GM21515 (cell line): Measurements from ENCODE around the gene PI4KA.

Source experiments
- ATAC-seq: cut with Tn5 transposase; IDR thresholded peaks from one replicate; pipeline ENCODE4 v1.9.1; 2021; ENCODE audit not compliant: unreplicated experiment

The PI4KA gene

GRCh38 chr22:20818471-20818870, 40.1 kb downstream of the PI4KA start:
- ATAC-seq, result no peak

- no peak for ATAC-seq
These were observed 42.1 kb downstream of the PI4KA start for GRCh38 chr22:20816559-20816958.

DNA sequence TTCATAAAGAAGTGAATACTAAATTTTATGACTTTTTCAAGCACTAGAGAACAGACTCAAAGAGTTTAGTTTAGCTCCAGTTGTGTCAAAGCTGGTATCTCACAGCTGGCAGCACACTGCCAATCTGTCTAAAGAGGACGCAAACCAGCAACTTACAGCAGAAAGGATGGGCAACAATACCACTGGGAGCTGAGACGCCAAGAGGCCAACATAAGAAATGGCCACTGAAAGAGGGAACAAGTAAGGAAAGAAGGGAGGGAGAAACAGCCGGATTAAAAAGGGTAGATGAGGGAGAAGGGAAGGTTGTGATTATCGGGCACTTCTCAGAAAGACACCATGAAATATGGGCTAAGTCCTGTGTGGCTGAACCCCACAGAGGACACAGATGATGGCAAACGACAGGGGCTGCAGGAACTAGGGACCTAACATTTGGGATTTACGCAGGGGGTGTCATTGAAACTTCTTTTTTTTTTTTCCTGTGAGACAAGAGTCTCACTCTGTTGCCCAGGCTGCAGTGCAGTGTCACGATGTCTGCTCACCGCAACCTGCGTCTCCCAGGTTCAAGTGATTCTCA, 43.0 kb downstream of the PI4KA start:
- ATAC-seq, result no peak

DNA sequence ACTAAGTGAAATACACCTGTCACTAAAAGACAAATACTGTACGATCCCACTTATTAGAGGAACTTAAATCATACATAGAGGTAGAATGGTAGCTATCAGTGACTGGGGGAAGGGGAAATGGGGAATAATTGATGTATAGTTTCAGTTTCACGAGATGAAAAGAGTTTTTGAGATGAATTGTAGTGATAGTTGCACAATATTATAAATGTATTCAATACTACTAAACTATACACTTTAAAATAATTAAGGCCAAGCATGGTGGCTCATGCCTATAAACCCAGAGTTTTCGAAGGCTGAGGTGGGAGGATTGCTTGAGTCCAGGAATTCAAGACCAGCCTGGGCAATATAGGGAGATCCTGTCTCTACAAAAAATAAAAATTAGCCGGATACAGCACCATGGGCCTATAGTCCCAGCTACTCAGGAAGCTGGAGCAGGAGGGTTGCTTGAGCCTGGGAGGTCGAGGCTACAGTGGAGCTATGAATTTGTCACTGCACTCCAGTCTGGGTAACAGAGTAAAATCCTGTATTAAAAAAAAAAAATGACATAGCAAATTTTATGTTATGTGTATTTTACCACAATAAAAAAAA, 44.3 kb downstream of the PI4KA start:
- ATAC-seq, result no peak

DNA sequence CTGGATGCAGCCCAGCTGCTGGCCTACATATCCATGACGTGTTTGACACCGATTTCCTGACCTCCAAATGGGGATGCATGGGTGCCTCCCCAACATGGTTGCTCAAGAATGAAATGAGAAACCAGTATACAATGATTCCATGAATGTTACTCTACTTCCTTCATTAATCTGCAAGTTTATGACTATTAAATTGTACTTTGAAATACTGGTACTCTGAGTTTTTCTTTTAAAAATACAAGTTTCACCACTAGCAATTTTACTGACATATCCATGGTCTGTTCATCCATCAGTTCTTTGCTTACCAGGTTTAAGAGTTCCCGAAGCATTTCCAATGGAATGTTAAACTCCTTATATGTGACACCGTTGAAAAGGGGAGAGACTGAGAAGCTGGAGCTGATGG, 45.6 kb downstream of the PI4KA start:
- no peak for ATAC-seq

DNA sequence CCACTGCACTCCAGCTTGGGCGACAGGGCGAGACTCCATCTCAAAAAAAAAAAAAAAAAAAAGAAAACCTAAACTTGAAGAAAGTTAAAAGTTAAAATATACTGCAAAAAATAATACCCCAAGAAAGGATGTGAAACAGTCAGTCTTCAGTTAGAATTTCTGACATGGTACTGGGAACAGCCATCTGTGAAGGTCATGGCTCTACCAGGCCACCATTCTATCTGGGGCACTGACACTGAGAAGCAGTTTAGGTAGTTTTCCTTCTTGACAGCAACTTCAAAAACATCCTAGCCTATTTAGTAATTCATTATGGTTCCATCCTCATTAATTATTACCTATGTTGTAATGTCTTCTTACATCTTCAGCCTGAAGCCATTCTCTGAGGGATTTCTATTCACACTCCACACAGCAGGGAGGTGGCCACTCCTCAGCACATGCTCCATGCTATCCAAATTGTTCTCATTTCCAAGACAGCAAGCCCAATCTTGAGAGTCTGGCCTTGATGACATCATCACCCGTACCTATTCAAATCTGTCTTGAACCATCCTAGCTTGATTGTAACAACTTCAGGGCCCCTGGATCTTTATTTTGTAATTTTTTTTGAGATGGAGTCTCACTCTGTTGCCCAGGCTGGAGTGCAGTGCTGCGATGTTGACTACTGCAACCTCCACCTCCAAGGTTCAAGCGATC, 46.5 kb downstream of the PI4KA start:
- no peak for ATAC-seq

DNA sequence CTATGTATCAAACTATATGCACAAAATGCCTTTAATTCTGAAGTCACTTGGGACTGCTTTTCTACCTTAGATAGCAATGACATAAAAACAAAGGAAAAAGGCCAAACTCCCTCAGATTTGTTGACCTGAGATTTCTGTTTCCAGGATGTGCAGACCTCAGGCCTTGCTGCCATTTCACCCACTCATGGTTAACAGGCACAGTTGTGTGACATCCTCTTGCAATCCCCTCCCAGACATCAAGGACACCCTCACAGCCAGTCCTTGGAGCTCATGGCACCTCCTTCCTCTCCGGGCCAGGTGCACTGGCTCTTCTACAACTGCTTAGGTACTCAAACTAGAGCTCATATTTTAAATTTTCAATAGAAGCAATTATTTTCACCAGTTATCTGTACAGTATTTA, 47.4 kb downstream of the PI4KA start:
- no peak for ATAC-seq

- ATAC-seq, result no peak
These were observed 48.0 kb downstream of the PI4KA start for GRCh38 chr22:20810645-20811044.

- no peak for ATAC-seq
These were observed 48.9 kb downstream of the PI4KA start for GRCh38 chr22:20809538-20810185.

GRCh38 chr22:20808844-20809243, 49.8 kb downstream of the PI4KA start:
- no peak for ATAC-seq

- no peak for ATAC-seq
These were observed 51.3 kb downstream of the PI4KA start for GRCh38 chr22:20807315-20807752.

- ATAC-seq, result no peak
These were observed 52.6 kb downstream of the PI4KA start for GRCh38 chr22:20805972-20806471.

DNA sequence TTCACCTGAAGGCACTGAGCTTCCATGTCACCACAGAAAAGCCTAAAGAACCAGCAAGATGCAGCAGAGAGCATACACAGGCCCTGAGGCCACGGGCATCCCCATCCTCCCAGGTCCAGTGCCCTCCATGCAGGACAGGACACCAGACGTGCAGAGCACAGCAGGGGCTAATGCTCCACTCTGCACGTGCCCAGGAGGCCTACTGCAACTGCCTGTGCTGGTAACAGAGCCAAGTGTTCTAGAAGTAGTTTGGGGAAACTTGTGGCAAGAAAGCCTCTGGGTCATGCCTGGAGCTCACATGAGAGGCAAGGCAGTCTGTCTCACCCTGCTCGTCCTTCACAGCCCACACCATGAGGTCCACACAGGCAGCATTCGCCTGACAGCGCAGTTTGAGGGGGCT, 54.0 kb downstream of the PI4KA start:
- ATAC-seq, result no peak

- ATAC-seq, result no peak
These were observed 54.8 kb downstream of the PI4KA start for GRCh38 chr22:20803696-20804324.

- no peak for ATAC-seq
These were observed 55.6 kb downstream of the PI4KA start for GRCh38 chr22:20802922-20803553.

GRCh38 chr22:20802452-20802851, 56.2 kb downstream of the PI4KA start:
- ATAC-seq, result no peak

DNA sequence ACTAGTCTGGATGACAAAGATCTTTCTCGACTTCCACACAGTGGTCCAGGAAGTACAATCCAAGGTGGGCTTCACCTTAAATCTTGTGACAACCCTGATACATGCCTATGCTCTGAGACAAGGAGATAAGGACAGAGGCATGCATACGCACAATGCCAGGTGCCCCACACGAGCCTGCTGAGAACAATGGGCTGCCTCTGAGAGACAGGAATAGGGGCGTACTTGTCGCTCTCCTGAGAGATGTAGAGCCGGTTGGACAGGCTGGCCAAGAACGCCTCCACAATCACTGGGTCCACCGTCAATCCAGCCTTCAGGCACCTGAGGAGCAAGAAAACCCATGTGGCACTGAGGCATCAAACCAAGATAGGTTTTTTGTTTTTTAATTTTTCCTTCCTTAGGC, 59.2 kb downstream of the PI4KA start:
- no peak for ATAC-seq

DNA sequence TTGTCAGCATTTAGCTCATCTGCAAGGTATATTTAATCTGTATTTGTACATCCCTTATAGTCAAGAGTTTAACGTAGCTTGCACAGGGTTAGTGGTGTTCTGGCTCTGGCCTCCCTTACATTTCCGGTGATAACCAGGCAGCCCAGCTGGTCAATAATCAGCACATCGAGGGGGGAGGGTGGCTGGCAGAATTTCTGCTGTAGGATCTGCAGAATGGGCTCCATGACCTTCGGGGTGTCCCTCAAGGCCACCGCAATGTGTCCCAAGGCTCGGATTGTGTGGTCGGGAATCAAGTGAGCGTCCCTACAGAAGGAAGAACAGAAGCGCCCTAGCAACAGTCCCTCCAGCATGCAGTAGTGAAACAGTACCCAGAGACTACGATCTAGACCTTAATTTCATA, 59.6 kb downstream of the PI4KA start:
- no peak for ATAC-seq

DNA sequence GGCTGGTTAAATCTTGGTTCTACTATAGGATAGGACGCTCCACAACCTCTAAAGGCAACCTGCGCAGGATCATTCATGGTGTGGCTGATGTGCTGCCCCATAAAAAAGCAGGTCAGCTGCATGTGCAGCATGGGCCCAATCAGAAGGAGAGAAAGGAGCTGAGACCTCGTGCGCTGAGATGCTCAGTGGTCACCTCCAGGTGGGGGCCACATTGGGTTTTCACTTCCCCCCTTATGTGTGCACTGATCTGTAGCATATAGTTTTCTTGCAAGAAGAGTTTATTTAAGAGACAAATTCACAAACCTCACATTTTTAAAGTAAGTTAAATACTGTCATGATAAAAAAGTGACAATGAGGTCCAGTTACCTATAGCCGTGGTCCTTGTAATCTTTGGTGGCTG, 60.4 kb downstream of the PI4KA start:
- no peak for ATAC-seq

- ATAC-seq, result no peak
These were observed 61.9 kb downstream of the PI4KA start for GRCh38 chr22:20796731-20797130.
